DOHH2 (cell line): ENCODE data around the gene SCRN1.

ENCODE experiments used
- H3F3A ChIP-seq: fragments of 200-600 bp; sonication (generic), shearing (Covaris generic); 2 replicates; pipeline ENCODE4 v1.6.0; 2016; ENCODE audit warnings: antibody characterized with exemption, mild to moderate bottlenecking; ENCODE audit not compliant: control insufficient read depth, insufficient read depth
- H3K27ac ChIP-seq: fragments of 200-600 bp; sonication (generic); 2 replicates; pipeline ENCODE4 v1.5.1; 2014; ENCODE audit warnings: low read depth, mild to moderate bottlenecking, low read length, moderate library complexity
- H3K27me3 ChIP-seq: fragments of 200-600 bp; sonication (generic); 2 replicates; pipeline ENCODE4 v1.6.1; 2014; ENCODE audit warnings: mild to moderate bottlenecking, low read length, mixed read lengths; ENCODE audit not compliant: control insufficient read depth
- H3K36me3 ChIP-seq: fragments of 200-600 bp; sonication (generic); 2 replicates; pipeline ENCODE4 v1.6.1; 2014; ENCODE audit warnings: mild to moderate bottlenecking, low read length, moderate library complexity, mixed read lengths; ENCODE audit not compliant: control insufficient read depth
- H3K4me1 ChIP-seq: fragments of 200-600 bp; sonication (generic); 2 replicates; pipeline ENCODE4 v1.6.1; 2014; ENCODE audit warnings: mild to moderate bottlenecking, low read length, mixed read lengths; ENCODE audit not compliant: control insufficient read depth
- H3K4me2 ChIP-seq: fragments of 200-600 bp; sonication (generic); 2 replicates; pipeline ENCODE4 v1.6.0; 2014; ENCODE audit warnings: mild to moderate bottlenecking, low read length, moderate library complexity
- H3K4me3 ChIP-seq: fragments of 200-600 bp; sonication (generic); 2 replicates; pipeline ENCODE4 v1.5.1; 2014; ENCODE audit warnings: mild to moderate bottlenecking, low read length, mixed read lengths
- H3K79me2 ChIP-seq: fragments of 200-600 bp; sonication (generic); 2 replicates; pipeline ENCODE4 v1.6.1; 2014; ENCODE audit warnings: mild to moderate bottlenecking, low read length, mixed read lengths; ENCODE audit not compliant: control insufficient read depth
- H3K9me2 ChIP-seq: fragments of 200-600 bp; sonication (generic); replicated peaks from 2 replicates; pipeline ENCODE4 v1.6.1; 2014; ENCODE audit warnings: mild to moderate bottlenecking, low read length, mixed read lengths; ENCODE audit not compliant: control insufficient read depth
- H3K9me3 ChIP-seq: fragments of 200-600 bp; sonication (generic); 2 replicates; pipeline ENCODE4 v1.6.1; 2014; ENCODE audit warnings: antibody characterized with exemption, low read length, mixed read lengths; ENCODE audit not compliant: control insufficient read depth, insufficient read depth
- H4K20me1 ChIP-seq: fragments of 200-600 bp; sonication (generic); 2 replicates; pipeline ENCODE4 v1.6.0; 2014; ENCODE audit warnings: low read depth, mild to moderate bottlenecking, antibody characterized with exemption, low read length, moderate library complexity; ENCODE audit not compliant: control insufficient read depth, insufficient read depth
- CTCF ChIP-seq: fragments of 200-600 bp; sonication (generic); IDR thresholded peaks from one replicate; pipeline ENCODE4 v1.5.1; 2014; ENCODE audit warnings: antibody characterized with exemption, mild to moderate bottlenecking, low read depth, low read length; ENCODE audit not compliant: poor library complexity, severe bottlenecking
- EZH2phosphoT487 ChIP-seq: fragments of 200-600 bp; sonication (generic); IDR thresholded peaks from 2 replicates; pipeline ENCODE4 v1.6.1; 2017; ENCODE audit warnings: borderline replicate concordance, mild to moderate bottlenecking, antibody characterized with exemption, low read length, moderate library complexity, mixed read lengths

Gene SCRN1

DNA sequence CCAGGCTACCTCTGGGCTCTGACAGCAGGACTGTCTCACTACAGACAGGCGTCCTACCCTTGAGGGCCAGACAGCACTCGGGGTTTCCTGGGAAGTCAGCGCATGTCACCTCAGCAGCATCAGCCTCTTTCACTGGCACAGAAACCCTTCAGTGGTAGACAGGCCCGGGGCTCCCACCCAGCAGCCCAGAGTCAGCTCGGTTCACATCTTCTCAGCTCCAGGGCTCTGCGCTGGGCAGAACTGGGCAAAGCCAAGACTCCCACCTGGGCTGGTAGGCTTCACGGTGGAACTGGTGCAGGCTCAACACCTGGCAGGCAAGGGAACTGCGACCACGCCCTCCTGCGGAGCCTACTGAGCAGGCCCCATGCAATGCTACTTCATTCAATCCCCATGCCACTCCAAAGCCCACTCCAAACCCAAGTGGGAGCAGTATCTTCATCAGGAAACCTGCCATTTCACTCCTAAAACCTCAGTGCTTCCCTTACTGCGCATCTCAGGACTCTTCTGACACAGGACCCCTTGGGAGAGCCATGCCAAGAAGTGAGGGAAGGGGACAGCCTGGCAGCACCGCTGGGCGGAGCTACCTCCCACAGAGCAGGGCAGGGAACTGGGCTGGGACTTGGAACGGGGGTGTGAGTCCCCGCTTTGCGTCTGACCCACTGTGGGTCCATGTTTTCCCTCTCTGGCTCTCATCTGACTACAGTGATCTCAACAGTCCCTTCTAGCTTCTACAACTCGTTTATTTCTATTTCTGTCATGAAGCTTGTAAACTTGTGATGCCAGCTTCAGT lies 60.4 kb downstream of the SCRN1 start:
- H3K4me2 ChIP-seq = no peak overlapping the region
- H3F3A ChIP-seq = no peaks in the 10 kb centered on the region
- H4K20me1 ChIP-seq = no peaks in the 10 kb centered on the region
- no peaks in the 10 kb centered on the region for H3K9me2 ChIP-seq
- H3K4me3 ChIP-seq = no peak overlapping the region
- no peaks in the 10 kb centered on the region for H3K79me2 ChIP-seq
- H3K36me3 ChIP-seq = peaks cover 17% of the 10 kb centered on the region
- no peaks in the 10 kb centered on the region for H3K9me3 ChIP-seq
- no peaks in the 10 kb centered on the region for H3K4me1 ChIP-seq
- no peak for TF ChIP-seq CTCF
- TF ChIP-seq EZH2phosphoT487 = no peak
- no peaks in the 10 kb centered on the region for H3K27me3 ChIP-seq
- H3K27ac ChIP-seq = no peak overlapping the region

- no peaks in the 10 kb centered on the region for H3K9me3 ChIP-seq
- peaks cover 2% of the 10 kb centered on the region; the same call in 1 of the 2 replicates for H3F3A ChIP-seq
- H3K4me2 ChIP-seq = no peak overlapping the region
- peaks cover 28% of the 10 kb centered on the region for H3K36me3 ChIP-seq
- H3K9me2 ChIP-seq = no peaks in the 10 kb centered on the region
- TF ChIP-seq EZH2phosphoT487 = no peak
- TF ChIP-seq CTCF = no peak
- no peaks in the 10 kb centered on the region for H3K4me1 ChIP-seq
- H4K20me1 ChIP-seq = no peaks in the 10 kb centered on the region
- no peaks in the 10 kb centered on the region for H3K27me3 ChIP-seq
- no peak overlapping the region for H3K4me3 ChIP-seq
- no peak overlapping the region for H3K27ac ChIP-seq
- H3K79me2 ChIP-seq = no peaks in the 10 kb centered on the region
These were observed 62.9 kb downstream of the SCRN1 start for GRCh38 chr7:29926741-29927140.

- Histone ChIP-seq H3K27me3 (no peaks in the 10 kb centered on the region), H3K9me2 (no peaks in the 10 kb centered on the region), H4K20me1 (no peaks in the 10 kb centered on the region), H3K4me3 (no peak overlapping the region), H3K79me2 (no peaks in the 10 kb centered on the region), H3K4me2 (no peak overlapping the region), H3K4me1 (no peaks in the 10 kb centered on the region), H3K9me3 (no peaks in the 10 kb centered on the region), H3F3A (peaks cover 2% of the 10 kb centered on the region; the same call in 1 of the 2 replicates), H3K36me3 (peaks cover 28% of the 10 kb centered on the region), H3K27ac (no peak overlapping the region)
- TF ChIP-seq EZH2phosphoT487 (no peak), CTCF (no peak)
These were observed 63.4 kb downstream of the SCRN1 start for GRCh38 chr7:29926216-29926615.
